ENCODE results near the gene CLDN6. TPM values are rescaled to one million over a fixed set of nuclear protein-coding genes. Genes with fewer than 3 reads are reported as not detected.
"Not testable (repeated sequence)": the region's sequence is repeated elsewhere in the genome, so short reads cannot be mapped to it uniquely, and the experiment has no call there.

Gene CLDN6, protein sequence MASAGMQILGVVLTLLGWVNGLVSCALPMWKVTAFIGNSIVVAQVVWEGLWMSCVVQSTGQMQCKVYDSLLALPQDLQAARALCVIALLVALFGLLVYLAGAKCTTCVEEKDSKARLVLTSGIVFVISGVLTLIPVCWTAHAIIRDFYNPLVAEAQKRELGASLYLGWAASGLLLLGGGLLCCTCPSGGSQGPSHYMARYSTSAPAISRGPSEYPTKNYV
- total RNA-seq, result not detected in 2 replicates

GRCh38 chr16:3017794-3018506, at the start of gene CLDN6:
CLDN6 (minus strand) TSS chr16:3018183; CDS start chr16:3016021, 2,162 bp downstream.
- intact Hi-C loops (cut with micrococcal nuclease), result no loop called here

GRCh38 chr16:3066440-3066748, 48.4 kb upstream of the CLDN6 start:
- intact Hi-C loops (cut with micrococcal nuclease), result no loop called here

GRCh38 chr16:3065742-3066439, 47.9 kb upstream of the CLDN6 start:
- intact Hi-C loops (cut with micrococcal nuclease), result no loop called here

DNA sequence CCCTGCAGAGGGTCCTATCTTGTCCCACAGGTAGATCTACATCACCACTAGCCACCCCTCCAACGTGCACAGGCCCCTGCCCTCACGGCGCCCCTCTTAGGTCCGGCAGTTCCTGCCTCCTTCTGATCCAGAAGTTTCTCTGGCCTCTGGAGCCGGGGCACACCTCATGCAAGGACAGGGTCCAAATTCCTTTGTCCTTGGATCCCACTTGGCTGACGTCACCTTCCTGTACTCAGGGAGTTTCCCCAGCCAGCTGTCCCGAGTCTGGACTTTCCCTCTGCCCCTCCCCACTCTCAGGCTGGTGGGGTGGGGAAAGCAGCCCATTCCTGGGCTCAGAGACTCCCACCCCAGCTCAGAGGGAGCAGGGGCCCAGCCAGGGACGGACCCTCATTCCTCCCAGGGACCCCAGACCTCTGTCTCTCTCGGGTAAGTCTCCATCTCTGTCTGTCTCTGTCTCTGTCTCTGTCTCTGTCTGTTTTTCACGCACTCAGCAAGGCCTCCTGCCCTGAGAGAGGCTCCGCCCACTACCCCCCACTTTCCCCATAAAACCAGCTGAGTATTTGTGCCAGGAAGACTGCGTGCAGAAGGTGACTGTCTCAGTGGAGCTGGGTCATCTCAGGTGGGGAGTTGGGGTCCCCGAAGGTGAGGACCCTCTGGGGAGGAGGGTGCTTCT, 47.2 kb upstream of the CLDN6 start, which contains the start of gene IL32:
IL32 (plus strand) TSS at position 572 of the 673 bp plus-strand sequence. CDS start 172 bp downstream, outside the sequence.
- intact Hi-C loops (cut with micrococcal nuclease), result no loop called here

DNA sequence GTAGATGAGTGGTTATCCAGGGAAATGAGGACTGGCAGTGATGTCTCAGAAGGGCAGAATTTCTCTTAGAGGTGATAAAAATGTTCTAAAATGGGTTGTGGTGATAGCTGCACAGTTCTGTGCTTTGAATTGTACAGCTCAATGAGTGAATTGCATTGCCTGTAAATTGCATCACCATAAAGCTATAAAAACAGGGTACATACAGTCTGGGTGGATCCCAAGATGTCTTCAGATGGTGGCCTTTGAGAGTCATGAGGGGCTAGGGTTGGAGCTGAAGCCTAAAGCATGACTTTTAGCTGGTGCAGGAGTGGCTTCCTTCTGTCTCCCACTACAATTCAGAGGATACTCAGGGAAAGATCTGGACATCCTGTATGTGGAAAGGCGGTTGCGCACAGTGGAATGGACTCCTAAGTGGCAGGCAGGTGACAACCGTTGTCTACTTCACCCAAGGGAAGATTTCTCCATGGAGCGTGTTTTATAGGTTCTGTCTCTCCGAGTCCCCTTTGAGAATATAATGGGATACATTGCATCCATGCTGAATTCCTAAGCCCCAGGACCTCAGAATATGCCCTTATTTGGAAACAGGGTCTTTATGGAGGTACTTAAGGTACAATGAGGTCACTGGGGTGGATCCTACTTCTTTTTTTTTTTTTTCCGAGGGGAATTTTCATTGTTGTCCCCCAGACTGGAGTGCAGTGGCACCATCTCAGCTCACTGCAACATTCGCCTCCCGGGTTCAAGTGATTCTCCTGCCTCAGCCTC, 45.8 kb upstream of the CLDN6 start:
- intact Hi-C loops (cut with micrococcal nuclease), result no loop called here

GRCh38 chr16:3062553-3062952, 44.6 kb upstream of the CLDN6 start:
- intact Hi-C loops (cut with micrococcal nuclease), result no loop called here

GRCh38 chr16:3060339-3061127, 42.5 kb upstream of the CLDN6 start:
- intact Hi-C loops (cut with micrococcal nuclease), result no loop called here

DNA sequence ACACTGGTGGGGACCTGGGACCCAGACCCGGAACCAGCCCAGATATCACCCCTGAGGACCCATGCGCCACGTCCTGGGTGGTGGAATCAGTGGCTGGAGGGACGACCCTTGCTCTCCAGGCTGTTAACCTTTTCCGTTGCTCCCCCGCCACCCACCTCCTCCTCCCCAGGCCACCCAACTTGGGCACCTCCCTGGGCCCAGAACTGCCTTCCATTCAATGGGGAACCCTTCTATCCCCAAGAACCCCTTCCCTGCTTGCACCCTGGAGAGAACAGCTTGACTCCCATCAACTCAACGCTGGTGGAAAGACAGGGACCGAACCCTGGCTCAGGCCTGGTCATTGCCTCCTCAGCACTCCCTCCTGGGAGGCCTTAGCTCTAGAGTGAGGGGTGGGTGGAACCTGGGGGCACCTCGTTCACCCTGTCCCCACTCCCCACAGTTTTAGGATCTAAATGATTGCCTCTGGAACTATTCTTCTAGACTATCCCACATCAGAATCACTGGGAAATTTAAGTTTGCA, 41.8 kb upstream of the CLDN6 start:
- intact Hi-C loops (cut with micrococcal nuclease), result loop anchor here (1.0 to 2.0 kb wide), 2 partner anchors 41 to 70 kb away; no protein-coding TSS in a partner anchor

GRCh38 chr16:3059041-3059722, 41.2 kb upstream of the CLDN6 start:
- intact Hi-C loops (cut with micrococcal nuclease), result loop anchor here (1.0 to 2.0 kb wide), 2 partner anchors 42 to 70 kb away; no protein-coding TSS in a partner anchor

GRCh38 chr16:3058139-3059030, 40.4 kb upstream of the CLDN6 start:
- intact Hi-C loops (cut with micrococcal nuclease), result loop anchor here (1.0 to 2.0 kb wide), 2 partner anchors 42 to 71 kb away; no protein-coding TSS in a partner anchor

DNA sequence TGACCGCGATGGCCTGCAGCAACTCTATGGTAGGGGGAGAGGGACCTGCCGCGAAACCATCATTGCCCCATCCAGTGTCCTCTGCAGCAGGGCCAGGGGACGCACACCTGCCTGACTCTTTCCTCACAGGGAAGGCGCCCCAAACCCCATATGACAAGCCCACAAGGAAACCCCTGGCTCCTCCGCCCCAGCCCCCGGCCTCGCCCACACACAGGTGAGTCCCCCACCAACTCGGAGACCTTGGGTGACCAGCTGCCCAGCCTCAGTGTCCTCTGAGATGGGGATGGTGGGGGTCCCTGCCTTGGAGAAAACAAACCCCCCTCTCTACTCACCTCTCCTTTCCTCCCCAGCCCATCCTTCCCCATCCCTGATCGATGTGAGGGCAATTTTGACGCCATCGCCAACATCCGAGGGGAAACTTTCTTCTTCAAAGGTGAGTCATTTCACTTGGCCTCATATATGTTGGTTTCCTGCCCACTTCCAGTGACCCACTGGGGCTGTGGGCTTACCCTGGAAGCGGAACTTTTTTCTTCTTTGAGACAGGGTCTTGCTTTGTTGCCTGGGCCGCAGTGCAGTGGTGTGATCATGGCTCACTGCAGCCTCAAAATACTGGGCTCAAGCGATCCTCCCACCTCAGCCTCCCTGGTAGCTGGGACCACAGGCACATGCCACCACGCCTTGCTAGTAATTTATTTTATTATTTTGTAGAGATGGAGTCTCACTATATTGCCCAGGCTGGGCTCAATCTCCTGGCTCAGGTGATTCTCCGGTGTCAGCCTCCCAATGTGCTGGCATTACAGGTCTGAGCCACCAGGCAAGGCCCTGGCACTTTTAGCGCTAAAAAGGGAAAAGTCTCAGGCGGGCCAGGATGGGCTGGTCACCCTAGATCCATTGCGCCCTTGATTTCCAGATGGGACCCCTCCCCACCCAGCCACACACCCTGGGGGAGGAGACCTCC, 39.5 kb upstream of the CLDN6 start:
- intact Hi-C loops (cut with micrococcal nuclease), result loop anchor here (2.0 kb wide), 1 partner anchor 43 kb away; no protein-coding TSS in a partner anchor

DNA sequence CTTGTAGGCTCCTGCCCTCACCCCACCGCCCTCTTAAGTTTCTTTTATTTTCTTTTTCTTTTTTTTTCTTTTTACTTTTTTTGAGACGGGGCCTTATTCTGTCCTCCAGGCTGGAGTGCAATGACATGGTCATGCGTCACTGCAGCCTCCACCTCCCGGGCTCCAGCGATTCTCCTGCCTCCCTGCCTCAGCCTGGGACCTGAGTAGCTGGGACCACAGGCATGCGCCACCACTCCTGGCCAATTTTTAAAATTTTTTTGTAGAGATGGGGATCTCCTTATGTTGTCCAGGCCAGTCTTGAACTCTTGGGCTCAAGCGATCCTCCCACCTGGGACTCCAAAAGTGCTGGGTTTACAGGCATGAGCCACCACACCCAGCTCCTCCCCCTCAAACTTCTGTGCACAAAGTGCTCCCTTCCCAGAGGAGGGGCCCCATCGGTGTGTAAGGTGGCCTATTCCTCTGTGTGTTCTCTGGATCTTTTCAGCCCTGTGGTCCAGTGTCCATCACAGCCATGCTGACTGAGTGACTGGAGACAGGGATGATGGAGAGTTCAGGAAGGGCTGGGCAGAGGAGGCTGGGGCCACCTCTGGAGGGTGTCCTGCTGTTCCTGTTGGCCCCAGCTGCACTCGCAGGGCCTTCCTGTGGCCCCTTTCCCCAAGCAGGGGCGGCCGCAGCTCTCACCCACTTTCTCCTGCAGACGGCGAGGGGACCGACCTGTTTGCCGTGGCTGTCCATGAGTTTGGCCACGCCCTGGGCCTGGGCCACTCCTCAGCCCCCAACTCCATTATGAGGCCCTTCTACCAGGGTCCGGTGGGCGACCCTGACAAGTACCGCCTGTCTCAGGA, 38.6 kb upstream of the CLDN6 start:
- intact Hi-C loops (cut with micrococcal nuclease), result no loop called here

DNA sequence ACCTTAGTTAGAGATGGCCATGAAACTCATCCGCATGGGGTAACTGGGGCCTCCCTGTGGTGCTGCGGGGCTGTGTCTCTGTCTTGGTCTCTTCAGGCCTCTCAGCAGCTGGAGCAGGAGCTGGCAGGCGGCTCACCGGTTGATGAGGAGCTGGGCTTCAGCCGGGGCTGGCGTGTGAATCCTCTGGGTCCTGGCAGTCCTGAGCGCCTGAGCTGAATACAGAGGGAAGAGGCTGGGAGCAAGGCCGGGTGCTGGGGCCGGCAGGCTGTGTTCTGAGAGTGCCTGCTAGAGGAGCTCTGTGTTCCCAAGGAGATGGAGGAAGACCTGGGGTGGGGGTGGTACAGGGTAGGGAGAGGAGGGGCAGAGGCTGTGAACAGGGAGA, 37.7 kb upstream of the CLDN6 start:
- intact Hi-C loops (cut with micrococcal nuclease), result not testable (repeated sequence)

GRCh38 chr16:3054965-3055733, 37.2 kb upstream of the CLDN6 start:
- intact Hi-C loops (cut with micrococcal nuclease), result no loop called here

DNA sequence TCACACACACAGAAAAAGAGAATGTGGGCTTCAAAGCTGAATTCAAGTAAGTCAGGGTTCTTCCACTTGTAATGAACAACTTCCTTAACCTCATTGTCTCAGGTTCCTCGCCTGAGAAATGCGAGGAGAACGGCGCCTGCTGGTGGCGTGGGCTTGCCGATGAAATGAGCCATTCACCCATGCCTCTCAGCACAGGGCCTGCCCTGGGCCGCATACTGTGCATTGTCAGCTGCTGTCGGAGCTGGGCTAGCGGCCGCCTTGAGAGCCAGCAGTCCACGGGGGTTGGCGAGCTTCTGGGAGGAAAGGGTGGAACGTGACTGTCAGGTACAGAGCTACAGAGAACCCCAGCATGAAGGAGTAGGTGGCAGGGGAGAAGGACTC, 35.3 kb upstream of the CLDN6 start:
- intact Hi-C loops (cut with micrococcal nuclease), result not testable (repeated sequence)
